Thyroid gland (tissue), 4 donors: ENCODE results near the gene COG6. TPM values are rescaled to one million over a fixed set of nuclear protein-coding genes. Genes with fewer than 3 reads are reported as not detected.

Source experiments
- DNase-seq, 2 donors: peaks; one replicate each; pipeline ENCODE4 v3.0.0-alpha.2; 2019
- H3K27ac ChIP-seq, 3 donors: fragments of 200-600 bp; sonication (generic); 1 replicate in 2 of 3; 2 replicates in 1 of 3; pipeline ENCODE4 v1.5.1; 2016 to 2019; ENCODE audit warnings: mild to moderate bottlenecking in 1 of 3, moderate library complexity in 1 of 3
- H3K27me3 ChIP-seq: fragments of 200-600 bp; sonication (generic); one replicate; pipeline ENCODE4 v1.5.1; 2019
- H3K36me3 ChIP-seq, 2 donors: fragments of 200-600 bp; sonication (generic); one replicate each; pipeline ENCODE4 v1.5.1; 2016 to 2019
- H3K4me1 ChIP-seq, 2 donors: fragments of 200-600 bp; sonication (generic); one replicate each; pipeline ENCODE4 v1.5.1; 2017 to 2019
- H3K4me3 ChIP-seq, 3 donors: fragments of 200-600 bp; sonication (generic); replicated peaks in 1 of 3; 1 replicate in 2 of 3; 2 replicates in 1 of 3; pipeline ENCODE4 v1.5.1; 2016; ENCODE audit warnings: mild to moderate bottlenecking in 1 of 3
- H3K9me3 ChIP-seq: fragments of 200-600 bp; sonication (generic); one replicate; pipeline ENCODE4 v1.5.1; 2017
- POLR2A ChIP-seq, 2 donors: fragments of 450-650 bp; IDR thresholded peaks; one replicate each; pipeline ENCODE4 v1.6.1; 2017; ENCODE audit warnings: antibody characterized with exemption in 2 of 2, mild to moderate bottlenecking in 2 of 2, moderate library complexity in 1 of 2
- WGBS, 2 donors: methylation state at CpG; one replicate each; pipeline ENCODE4 v1.1.5; 2017; 5-methylcytosine and 5-hydroxymethylcytosine counted together
- intact Hi-C: fragments of 100-400 bp; cut with DNase I; formaldehyde crosslinking; loops from one replicate; pipeline ENCODE4 v1.15.1; 2023
- total RNA-seq, 4 donors: library from RNA; depleted of rRNA; stranded (reverse); fragments of >200 nt; gene quantifications; one replicate each; pipeline ENCODE4 v1.2.3, GENCODE V29; 2016
- TF ChIP-seq, protein P1 (sequence below), 6 experiments: fragments of 200-600 bp in 3 of 6; fragments of 450-650 bp in 3 of 6; sonication (generic) in 3 of 6; IDR thresholded peaks; one replicate each; pipeline ENCODE4 v1.5.1; 2016 to 2019; ENCODE audit warnings: antibody characterized with exemption in 6 of 6, mild to moderate bottlenecking in 2 of 6, inconsistent platforms in 1 of 6, moderate library complexity in 1 of 6

Gene COG6
- total RNA-seq: 10 to 100 TPM; 29.0 to 77.3 (median 38.4) TPM

DNA sequence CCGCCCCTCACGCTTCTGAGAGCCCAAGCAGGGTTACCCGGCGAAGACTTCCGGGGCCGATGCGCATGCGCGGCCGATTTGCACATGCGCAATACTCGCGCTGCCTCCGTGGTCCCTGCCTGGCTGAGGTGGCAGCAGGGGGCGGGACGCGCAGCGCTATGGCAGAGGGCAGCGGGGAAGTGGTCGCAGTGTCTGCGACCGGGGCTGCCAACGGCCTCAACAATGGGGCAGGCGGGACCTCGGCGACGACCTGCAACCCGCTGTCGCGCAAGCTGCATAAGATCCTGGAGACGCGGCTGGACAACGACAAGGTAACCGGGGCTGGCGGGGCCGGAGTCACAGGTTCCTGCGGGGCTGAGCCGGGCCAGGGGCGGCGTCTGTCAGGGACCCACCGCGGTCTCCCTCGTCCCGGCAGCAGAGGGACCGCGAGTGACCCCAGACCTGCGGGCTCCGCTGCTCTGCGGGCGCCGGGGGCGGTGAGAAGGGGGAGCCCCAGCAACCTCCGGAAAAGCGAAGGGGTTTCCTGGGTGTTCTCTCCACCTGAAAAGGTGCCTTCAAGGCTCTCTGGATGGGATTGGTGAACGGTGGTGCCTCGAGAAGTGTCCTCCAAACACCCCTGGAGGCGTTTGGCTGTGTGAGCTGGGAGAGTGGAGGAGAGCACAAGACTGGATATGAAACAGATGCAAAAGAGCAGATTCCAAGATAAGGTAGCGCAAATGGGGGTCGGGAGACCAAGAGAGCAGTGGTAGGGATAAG lies at the start of gene COG6:
COG6 (plus strand) TSS at position 94 of the 756 bp plus-strand sequence; CDS start at position 159, 65 bp downstream.
- intact Hi-C loops: no loop called here
- H3K27me3 ChIP-seq: no peaks in the 10 kb centered on the region
- peak; percentile 42 to 90 for TF ChIP-seq POLR2A (IDR thresholded peaks at IDR 0.05)
- TF ChIP-seq, protein P1, sequence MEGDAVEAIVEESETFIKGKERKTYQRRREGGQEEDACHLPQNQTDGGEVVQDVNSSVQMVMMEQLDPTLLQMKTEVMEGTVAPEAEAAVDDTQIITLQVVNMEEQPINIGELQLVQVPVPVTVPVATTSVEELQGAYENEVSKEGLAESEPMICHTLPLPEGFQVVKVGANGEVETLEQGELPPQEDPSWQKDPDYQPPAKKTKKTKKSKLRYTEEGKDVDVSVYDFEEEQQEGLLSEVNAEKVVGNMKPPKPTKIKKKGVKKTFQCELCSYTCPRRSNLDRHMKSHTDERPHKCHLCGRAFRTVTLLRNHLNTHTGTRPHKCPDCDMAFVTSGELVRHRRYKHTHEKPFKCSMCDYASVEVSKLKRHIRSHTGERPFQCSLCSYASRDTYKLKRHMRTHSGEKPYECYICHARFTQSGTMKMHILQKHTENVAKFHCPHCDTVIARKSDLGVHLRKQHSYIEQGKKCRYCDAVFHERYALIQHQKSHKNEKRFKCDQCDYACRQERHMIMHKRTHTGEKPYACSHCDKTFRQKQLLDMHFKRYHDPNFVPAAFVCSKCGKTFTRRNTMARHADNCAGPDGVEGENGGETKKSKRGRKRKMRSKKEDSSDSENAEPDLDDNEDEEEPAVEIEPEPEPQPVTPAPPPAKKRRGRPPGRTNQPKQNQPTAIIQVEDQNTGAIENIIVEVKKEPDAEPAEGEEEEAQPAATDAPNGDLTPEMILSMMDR (IDR thresholded peaks at IDR 0.05): peak in 2 of 6 experiments; percentile 15 to 17
- peaks cover 0 to 8% of the 10 kb centered on the region in 2 donors for H3K4me1 ChIP-seq
- peak within 1 kb of the TSS; percentile 81 to 93 (median 87) for H3K4me3 ChIP-seq
- H3K27ac ChIP-seq: peak within 1 kb of the TSS; percentile 52 to 83 (median 79)
- DNase-seq: peak; percentile 90 to 91
- WGBS, 2 donors: 0 to 1% methylated on average over 21 to 43 of the region's 59 CpGs
- H3K36me3 ChIP-seq: peaks cover 0 to 4% of the 10 kb centered on the region in 2 donors
- H3K9me3 ChIP-seq: no peaks in the 10 kb centered on the region

DNA sequence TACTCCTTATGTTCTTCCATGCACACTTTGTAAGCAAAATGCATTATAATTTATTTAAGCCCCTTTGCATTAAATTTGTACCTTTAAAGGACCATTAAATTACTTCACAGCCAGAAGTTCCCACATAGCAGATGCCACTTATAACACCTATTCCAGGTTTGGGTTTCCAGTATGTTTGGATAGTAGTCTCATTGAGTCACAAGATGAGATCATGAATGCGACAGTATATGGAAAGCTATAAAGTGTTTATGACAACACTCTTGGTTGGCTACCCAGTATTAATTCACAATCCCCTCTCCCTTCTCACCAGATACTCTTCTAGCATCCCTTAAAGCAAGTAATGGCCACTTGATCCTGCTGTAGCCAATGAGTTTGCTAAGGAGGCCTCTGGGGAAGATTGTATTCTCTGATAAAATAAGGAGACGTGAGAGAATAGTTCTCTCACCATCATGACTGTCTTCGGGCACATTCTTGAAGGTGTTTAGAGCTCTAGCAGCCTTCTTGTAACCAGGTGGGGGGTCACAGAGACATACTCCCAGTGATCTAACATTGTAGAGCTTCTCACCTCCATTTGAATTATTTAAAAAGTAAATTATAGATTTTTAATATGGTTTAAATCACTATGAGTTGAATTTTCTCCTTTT lies 49.7 kb upstream of the COG6 start:
- H3K4me3 ChIP-seq: no peak overlapping the region
- peaks cover 7 to 9% of the 10 kb centered on the region in 2 donors for H3K4me1 ChIP-seq
- H3K9me3 ChIP-seq: no peaks in the 10 kb centered on the region
- DNase-seq: no peak
- H3K27ac ChIP-seq: no peak overlapping the region
- no peaks in the 10 kb centered on the region for H3K36me3 ChIP-seq
- WGBS, 2 donors: 82 to 87% methylated on average over 3 of the region's 3 CpGs
- intact Hi-C loops: no loop called here
- no peak for TF ChIP-seq POLR2A (IDR thresholded peaks at IDR 0.05)
- TF ChIP-seq, protein P1 (IDR thresholded peaks at IDR 0.05): no peak
- no peaks in the 10 kb centered on the region for H3K27me3 ChIP-seq

DNA sequence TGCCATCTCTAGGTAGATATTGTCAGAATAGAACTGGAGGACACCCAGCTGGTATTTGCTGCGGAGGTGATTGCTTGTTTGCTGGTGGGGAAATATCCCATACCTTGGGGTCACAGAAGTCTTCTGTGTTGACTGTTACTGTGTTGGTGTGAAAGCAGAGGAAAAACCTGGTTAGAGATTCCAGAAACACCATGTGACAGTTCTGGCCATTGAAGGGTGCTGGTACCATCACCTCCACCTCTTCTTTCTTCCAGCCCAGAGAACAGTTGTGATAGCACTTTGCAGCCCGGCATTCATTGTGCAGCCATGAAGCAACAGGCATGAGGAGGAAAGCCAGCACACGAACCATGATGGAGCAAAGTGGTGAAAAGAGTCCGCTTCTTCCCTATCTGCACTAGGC lies 47.6 kb upstream of the COG6 start:
- peaks cover 3 to 4% of the 10 kb centered on the region in 2 donors for H3K4me1 ChIP-seq
- no peaks in the 10 kb centered on the region for H3K27me3 ChIP-seq
- intact Hi-C loops: no loop called here
- H3K4me3 ChIP-seq: no peak overlapping the region
- TF ChIP-seq POLR2A (IDR thresholded peaks at IDR 0.05): no peak
- TF ChIP-seq, protein P1 (IDR thresholded peaks at IDR 0.05): no peak
- 91 to 92% methylated on average over 4 of the region's 4 CpGs for WGBS, 2 donors
- no peaks in the 10 kb centered on the region for H3K9me3 ChIP-seq
- no peak for DNase-seq
- no peaks in the 10 kb centered on the region for H3K36me3 ChIP-seq
- no peak overlapping the region for H3K27ac ChIP-seq

DNA sequence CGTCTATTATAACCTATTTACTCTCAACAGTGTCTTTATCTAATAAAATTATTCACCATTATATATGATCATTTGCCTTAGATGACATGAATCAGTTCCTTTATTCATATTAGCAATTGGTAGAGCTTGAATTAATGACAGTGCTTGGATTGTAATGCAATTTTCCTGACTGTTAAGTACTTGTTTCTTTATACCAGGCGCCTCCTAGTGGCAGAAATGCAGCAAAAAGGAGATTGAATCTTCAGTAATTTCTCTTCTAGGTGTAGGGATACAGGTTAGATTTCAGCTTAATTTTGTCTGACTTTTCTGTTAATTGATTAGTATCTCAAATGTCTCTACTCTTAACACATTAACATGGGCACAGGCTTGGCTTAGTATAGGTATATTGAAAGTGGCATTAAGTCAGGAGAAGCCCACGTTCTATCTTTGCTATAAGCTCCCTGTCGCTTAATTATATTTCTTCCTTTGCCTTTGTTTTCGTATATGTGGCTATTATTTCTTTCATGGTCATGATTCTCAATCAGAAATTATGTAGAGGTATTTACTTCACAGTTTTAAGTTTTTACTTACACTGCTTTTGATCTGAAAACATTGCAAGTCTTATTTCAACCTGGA lies 43.3 kb upstream of the COG6 start:
- Histone ChIP-seq H3K36me3 (no peaks in the 10 kb centered on the region), H3K4me3 (no peak overlapping the region), H3K27ac (no peak overlapping the region), H3K4me1 (no peaks in the 10 kb centered on the region), H3K27me3 (no peaks in the 10 kb centered on the region), H3K9me3 (no peaks in the 10 kb centered on the region)
- TF ChIP-seq POLR2A (IDR thresholded peaks at IDR 0.05): no peak
- TF ChIP-seq, protein P1 (IDR thresholded peaks at IDR 0.05): peak; percentile 58 to 82 (median 75)
- WGBS, 2 donors: 60 to 65% methylated on average over 5 of the region's 5 CpGs
- DNase-seq: peak; percentile 75 to 81
- intact Hi-C loops: loop anchor here (10.0 kb wide), 1 partner anchor 557 kb away; no protein-coding TSS in a partner anchor
